GM12878 (cell line): Measurements from ENCODE around the gene RIPPLY3. TPM values are rescaled to one million over a fixed set of nuclear protein-coding genes. Genes with fewer than 3 reads are reported as not detected.

Source experiments
- ATAC-seq: fragments of 200-7000 bp; cut with Tn5 transposase; 3 replicates; pipeline ENCODE4 v1.9.1; 2020; ENCODE audit warnings: mild to moderate bottlenecking, moderate library complexity
- BruUV-seq: library from RNA; stranded (reverse); fragments of 400-500 nt; replicated peaks from 2 replicates; lab custom pipeline; 2021; lab: Mats Ljungman, UMichigan
- CTCF ChIA-PET: fragments of 300-600 bp; sonication (Branson Sonifier 250); formaldehyde crosslinking; extraction: SDS; loops from one replicate; lab custom pipeline; 2021; ENCODE audit warnings: inconsistent platforms; lab: Yijun Ruan, JAX
- POLR2A ChIA-PET: fragments of 350-600 bp; formaldehyde crosslinking; extraction: SDS; loops from one replicate; lab custom pipeline; 2021; ENCODE audit warnings: inconsistent platforms; lab: Charles Lee
- RAD21 ChIA-PET: fragments of 300-600 bp; sonication (Branson Sonifier 250); formaldehyde crosslinking; loops from one replicate; lab custom pipeline; 2023; ENCODE audit warnings: antibody characterized with exemption; ENCODE audit not compliant: unreplicated experiment; lab: Charles Lee
- SMC1A ChIA-PET: fragments of 300-600 bp; sonication (Branson Sonifier 250); formaldehyde crosslinking; loops from one replicate; lab custom pipeline; 2023; ENCODE audit not compliant: unreplicated experiment, uncharacterized antibody; lab: Charles Lee
- DNase-seq: peaks from one replicate; pipeline ENCODE4 v3.0.0-alpha.2; 2011; ENCODE audit warnings: low read depth, low spot score
- FAIRE-seq: peaks from 3 replicates; lab custom pipeline; 2011; peaks lifted over from hg19 to GRCh38; lab: Jason Lieb, UNC
- H2AFZ ChIP-seq: 2 replicates; pipeline ENCODE4 v1.6.0; 2011; ENCODE audit warnings: low read depth, low read length, control low read depth; ENCODE audit not compliant: control insufficient read depth
- H3K27ac ChIP-seq: 2 replicates; pipeline ENCODE4 v1.5.1; 2011; ENCODE audit warnings: control low read depth; ENCODE audit not compliant: control insufficient read depth, insufficient read depth
- H3K27me3 ChIP-seq, 2 experiments: replicated peaks in 1 of 2; 2 replicates each; pipeline versions ENCODE4 v1.6.0 to v1.6.1; 2011; ENCODE audit warnings: low read length in 1 of 2; ENCODE audit not compliant: control insufficient read depth in 2 of 2, insufficient read depth in 2 of 2
- H3K36me3 ChIP-seq, 2 experiments: 2 replicates each; pipeline ENCODE4 v1.5.1; 2011; ENCODE audit warnings: low read length in 1 of 2; ENCODE audit not compliant: control insufficient read depth in 2 of 2, insufficient read depth in 2 of 2
- H3K4me1 ChIP-seq: 2 replicates; pipeline ENCODE4 v1.6.1; 2011; ENCODE audit warnings: mild to moderate bottlenecking, low read length, moderate library complexity, mixed read lengths; ENCODE audit not compliant: control insufficient read depth, insufficient read depth
- H3K4me2 ChIP-seq: 2 replicates; pipeline ENCODE4 v1.6.0; 2011; ENCODE audit warnings: control low read depth; ENCODE audit not compliant: control insufficient read depth, insufficient read depth
- H3K4me3 ChIP-seq: fragments of 200-600 bp; sonication (generic); 2 replicates; pipeline ENCODE4 v1.5.1; 2016
- H3K79me2 ChIP-seq: 2 replicates; pipeline ENCODE4 v1.6.0; 2011; ENCODE audit warnings: low read length; ENCODE audit not compliant: control insufficient read depth, insufficient read depth
- H3K9ac ChIP-seq: 2 replicates; pipeline ENCODE4 v1.8.0; 2011; ENCODE audit warnings: low read length, control low read depth, mixed read lengths; ENCODE audit not compliant: control insufficient read depth, insufficient read depth
- H3K9me3 ChIP-seq: replicated peaks from 3 replicates; pipeline ENCODE4 v1.5.1; 2011; ENCODE audit warnings: mild to moderate bottlenecking, low read length; ENCODE audit not compliant: control insufficient read depth, insufficient read depth
- H4K20me1 ChIP-seq: 2 replicates; pipeline ENCODE4 v1.6.0; 2011; ENCODE audit not compliant: control insufficient read depth, insufficient read depth
- CBFB ChIP-seq: IDR thresholded peaks from 2 replicates; pipeline ENCODE4 v1.6.1; 2016; ENCODE audit warnings: antibody characterized with exemption, low read depth
- SUZ12 ChIP-seq: fragments of 200-600 bp; sonication (generic); IDR thresholded peaks from one replicate; pipeline ENCODE4 v1.6.1; 2018; ENCODE audit warnings: antibody characterized with exemption, mild to moderate bottlenecking; ENCODE audit not compliant: unreplicated experiment
- ZNF217 ChIP-seq: fragments of 450-650 bp; IDR thresholded peaks from 2 replicates; pipeline ENCODE4 v1.6.1; 2017; ENCODE audit warnings: antibody characterized with exemption, mild to moderate bottlenecking
- WGBS: methylation state at CpG from one replicate; pipeline ENCODE4 v1.1.6; 2016; ENCODE audit warnings: low lambda C conversion rate; ENCODE audit not compliant: insufficient replicate concordance, insufficient coverage; ENCODE audit errors: missing lambda C conversion rate; 5-methylcytosine and 5-hydroxymethylcytosine counted together
- in situ Hi-C: fragments of 300-500 bp; cut with MboI; formaldehyde crosslinking; loops from 9 replicates; pipeline ENCODE4 v1.14.3; 2018; ENCODE audit warnings: mixed read lengths
- intact Hi-C: fragments of 100-400 bp; cut with micrococcal nuclease; formaldehyde crosslinking; loops from one replicate; pipeline ENCODE4 v1.14.2; 2022; ENCODE audit not compliant: unreplicated experiment
- polyA plus RNA-seq, 11 experiments: library from polyadenylated mRNA; depleted of rRNA in 4 of 11; unstranded in 6 of 11; stranded (reverse) in 5 of 11; fragments of >200 nt; fragmentation: Nextera tagmentation in 4 of 11; fragmentation: Illumina TruSeq in 1 of 11; extraction: Ambion mirVana in 4 of 11; extraction: Trizol in 1 of 11; gene quantifications; 1 replicate in 1 of 11; 2 replicates in 10 of 11; pipeline versions ENCODE4 v1.2.1 to v1.2.3, GENCODE V29; 2011 to 2016; ENCODE audit warnings: inconsistent platforms in 2 of 11, missing spikeins in 2 of 11, low read depth in 1 of 11
- total RNA-seq, 4 experiments: library from RNA; depleted of rRNA in 3 of 4; stranded (reverse); fragments of >200 nt in 3 of 4; fragmentation: Illumina TruSeq in 1 of 4; extraction: Trizol in 1 of 4; gene quantifications; 2 replicates each; pipeline versions ENCODE4 v1.2.1 to v1.2.3, GENCODE V29; 2013 to 2021
- TF ChIP-seq, protein P1 (sequence below): fragments of 450-650 bp; formaldehyde crosslinking; IDR thresholded peaks from 2 replicates; pipeline ENCODE4 v1.4.0; 2020; ENCODE audit warnings: mild to moderate bottlenecking, moderate library complexity
- TF ChIP-seq, protein P2 (sequence below): IDR thresholded peaks from 2 replicates; pipeline ENCODE4 v1.6.1; 2012; ENCODE audit warnings: improper control_type of control experiment, low read depth, low read length; ENCODE audit not compliant: insufficient replicate concordance
- TF ChIP-seq, protein P3 (sequence below): fragments of 450-650 bp; formaldehyde crosslinking; IDR thresholded peaks from 2 replicates; pipeline ENCODE4 v1.5.0; 2022; ENCODE audit warnings: mild to moderate bottlenecking, missing genetic modification characterization

RIPPLY3 gene
- total and polyA plus RNA-seq, 10 of the 15 experiments (the other 5 are each of a cell fraction or from before 2014, with no cell fraction given) = not detected

DNA sequence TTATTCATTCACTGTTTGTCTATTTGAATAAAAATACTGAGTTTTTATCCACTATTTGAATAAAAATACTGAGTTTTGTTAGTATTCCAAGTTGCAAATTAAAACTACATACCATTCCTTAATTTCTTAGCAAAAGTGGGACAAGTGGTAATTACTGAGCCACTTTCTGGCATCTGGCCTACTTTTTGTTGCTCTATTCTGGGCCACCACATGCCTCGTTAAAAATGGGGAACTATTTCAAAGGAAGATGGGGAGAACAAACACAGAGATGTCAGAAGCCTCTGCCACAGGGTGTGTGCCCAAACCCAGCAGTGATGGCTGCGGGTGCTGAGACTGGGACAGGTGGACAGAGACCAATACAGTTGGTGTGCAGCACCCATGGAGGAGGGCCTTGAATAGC is 51.8 kb downstream of the RIPPLY3 start (continued):
- TF ChIP-seq, protein P1, sequence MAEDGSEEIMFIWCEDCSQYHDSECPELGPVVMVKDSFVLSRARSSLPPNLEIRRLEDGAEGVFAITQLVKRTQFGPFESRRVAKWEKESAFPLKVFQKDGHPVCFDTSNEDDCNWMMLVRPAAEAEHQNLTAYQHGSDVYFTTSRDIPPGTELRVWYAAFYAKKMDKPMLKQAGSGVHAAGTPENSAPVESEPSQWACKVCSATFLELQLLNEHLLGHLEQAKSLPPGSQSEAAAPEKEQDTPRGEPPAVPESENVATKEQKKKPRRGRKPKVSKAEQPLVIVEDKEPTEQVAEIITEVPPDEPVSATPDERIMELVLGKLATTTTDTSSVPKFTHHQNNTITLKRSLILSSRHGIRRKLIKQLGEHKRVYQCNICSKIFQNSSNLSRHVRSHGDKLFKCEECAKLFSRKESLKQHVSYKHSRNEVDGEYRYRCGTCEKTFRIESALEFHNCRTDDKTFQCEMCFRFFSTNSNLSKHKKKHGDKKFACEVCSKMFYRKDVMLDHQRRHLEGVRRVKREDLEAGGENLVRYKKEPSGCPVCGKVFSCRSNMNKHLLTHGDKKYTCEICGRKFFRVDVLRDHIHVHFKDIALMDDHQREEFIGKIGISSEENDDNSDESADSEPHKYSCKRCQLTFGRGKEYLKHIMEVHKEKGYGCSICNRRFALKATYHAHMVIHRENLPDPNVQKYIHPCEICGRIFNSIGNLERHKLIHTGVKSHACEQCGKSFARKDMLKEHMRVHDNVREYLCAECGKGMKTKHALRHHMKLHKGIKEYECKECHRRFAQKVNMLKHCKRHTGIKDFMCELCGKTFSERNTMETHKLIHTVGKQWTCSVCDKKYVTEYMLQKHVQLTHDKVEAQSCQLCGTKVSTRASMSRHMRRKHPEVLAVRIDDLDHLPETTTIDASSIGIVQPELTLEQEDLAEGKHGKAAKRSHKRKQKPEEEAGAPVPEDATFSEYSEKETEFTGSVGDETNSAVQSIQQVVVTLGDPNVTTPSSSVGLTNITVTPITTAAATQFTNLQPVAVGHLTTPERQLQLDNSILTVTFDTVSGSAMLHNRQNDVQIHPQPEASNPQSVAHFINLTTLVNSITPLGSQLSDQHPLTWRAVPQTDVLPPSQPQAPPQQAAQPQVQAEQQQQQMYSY (CRISPR knock-in tag) = no peak

DNA sequence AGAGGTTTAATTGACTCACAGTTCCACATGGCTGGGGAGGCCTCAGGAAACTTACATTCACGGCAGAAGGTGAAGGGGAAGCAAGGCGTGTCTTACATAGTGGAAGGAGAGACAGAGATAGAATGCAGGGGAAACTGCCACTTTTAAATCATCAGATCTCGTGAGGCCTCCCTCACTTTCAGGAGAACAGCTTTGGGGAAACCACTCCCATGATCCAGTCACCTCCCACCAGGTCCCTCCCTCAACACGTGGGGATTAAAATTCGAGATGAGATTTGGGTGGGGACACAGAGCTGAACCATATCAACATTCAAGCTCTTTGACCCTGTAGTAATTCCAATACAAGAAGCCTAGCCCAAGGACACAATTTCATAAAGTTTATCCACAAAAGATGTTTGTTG is 52.7 kb downstream of the RIPPLY3 start:
- no peaks in the 10 kb centered on the region for H4K20me1 ChIP-seq
- no TSS peak for BruUV-seq
- WGBS = 57% methylated on average over 5 of the region's 5 CpGs
- H3K9me3 ChIP-seq = no peaks in the 10 kb centered on the region; the same call in 2 of the 3 replicates
- H3K4me2 ChIP-seq = no peak overlapping the region
- POLR2A ChIA-PET = no interaction called here
- ATAC-seq (no peak), FAIRE-seq (no peak), DNase-seq (no peak)
- H3K79me2 ChIP-seq = no peaks in the 10 kb centered on the region
- H3K4me3 ChIP-seq = no peak overlapping the region
- no peak overlapping the region for H3K9ac ChIP-seq
- no peaks in the 10 kb centered on the region for H3K4me1 ChIP-seq
- intact Hi-C loops = no loop called here
- in situ Hi-C loops = no loop called here
- no peak overlapping the region for H2AFZ ChIP-seq
- SMC1A ChIA-PET = no interaction called here
- H3K27me3 ChIP-seq = no peaks in the 10 kb centered on the region
- no peak overlapping the region for H3K27ac ChIP-seq
- CTCF ChIA-PET = interaction anchor here (1.1 kb wide), 1 partner anchor 108 kb away, joined by 3 read pairs; no protein-coding TSS in a partner anchor
- RAD21 ChIA-PET = no interaction called here
- H3K36me3 ChIP-seq = no peaks in the 10 kb centered on the region
- TF ChIP-seq CBFB (no peak), SUZ12 (no peak), ZNF217 (no peak)
- TF ChIP-seq, protein P2, sequence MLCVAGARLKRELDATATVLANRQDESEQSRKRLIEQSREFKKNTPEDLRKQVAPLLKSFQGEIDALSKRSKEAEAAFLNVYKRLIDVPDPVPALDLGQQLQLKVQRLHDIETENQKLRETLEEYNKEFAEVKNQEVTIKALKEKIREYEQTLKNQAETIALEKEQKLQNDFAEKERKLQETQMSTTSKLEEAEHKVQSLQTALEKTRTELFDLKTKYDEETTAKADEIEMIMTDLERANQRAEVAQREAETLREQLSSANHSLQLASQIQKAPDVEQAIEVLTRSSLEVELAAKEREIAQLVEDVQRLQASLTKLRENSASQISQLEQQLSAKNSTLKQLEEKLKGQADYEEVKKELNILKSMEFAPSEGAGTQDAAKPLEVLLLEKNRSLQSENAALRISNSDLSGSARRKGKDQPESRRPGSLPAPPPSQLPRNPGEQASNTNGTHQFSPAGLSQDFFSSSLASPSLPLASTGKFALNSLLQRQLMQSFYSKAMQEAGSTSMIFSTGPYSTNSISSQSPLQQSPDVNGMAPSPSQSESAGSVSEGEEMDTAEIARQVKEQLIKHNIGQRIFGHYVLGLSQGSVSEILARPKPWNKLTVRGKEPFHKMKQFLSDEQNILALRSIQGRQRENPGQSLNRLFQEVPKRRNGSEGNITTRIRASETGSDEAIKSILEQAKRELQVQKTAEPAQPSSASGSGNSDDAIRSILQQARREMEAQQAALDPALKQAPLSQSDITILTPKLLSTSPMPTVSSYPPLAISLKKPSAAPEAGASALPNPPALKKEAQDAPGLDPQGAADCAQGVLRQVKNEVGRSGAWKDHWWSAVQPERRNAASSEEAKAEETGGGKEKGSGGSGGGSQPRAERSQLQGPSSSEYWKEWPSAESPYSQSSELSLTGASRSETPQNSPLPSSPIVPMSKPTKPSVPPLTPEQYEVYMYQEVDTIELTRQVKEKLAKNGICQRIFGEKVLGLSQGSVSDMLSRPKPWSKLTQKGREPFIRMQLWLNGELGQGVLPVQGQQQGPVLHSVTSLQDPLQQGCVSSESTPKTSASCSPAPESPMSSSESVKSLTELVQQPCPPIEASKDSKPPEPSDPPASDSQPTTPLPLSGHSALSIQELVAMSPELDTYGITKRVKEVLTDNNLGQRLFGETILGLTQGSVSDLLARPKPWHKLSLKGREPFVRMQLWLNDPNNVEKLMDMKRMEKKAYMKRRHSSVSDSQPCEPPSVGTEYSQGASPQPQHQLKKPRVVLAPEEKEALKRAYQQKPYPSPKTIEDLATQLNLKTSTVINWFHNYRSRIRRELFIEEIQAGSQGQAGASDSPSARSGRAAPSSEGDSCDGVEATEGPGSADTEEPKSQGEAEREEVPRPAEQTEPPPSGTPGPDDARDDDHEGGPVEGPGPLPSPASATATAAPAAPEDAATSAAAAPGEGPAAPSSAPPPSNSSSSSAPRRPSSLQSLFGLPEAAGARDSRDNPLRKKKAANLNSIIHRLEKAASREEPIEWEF = no peak
- TF ChIP-seq, protein P3, sequence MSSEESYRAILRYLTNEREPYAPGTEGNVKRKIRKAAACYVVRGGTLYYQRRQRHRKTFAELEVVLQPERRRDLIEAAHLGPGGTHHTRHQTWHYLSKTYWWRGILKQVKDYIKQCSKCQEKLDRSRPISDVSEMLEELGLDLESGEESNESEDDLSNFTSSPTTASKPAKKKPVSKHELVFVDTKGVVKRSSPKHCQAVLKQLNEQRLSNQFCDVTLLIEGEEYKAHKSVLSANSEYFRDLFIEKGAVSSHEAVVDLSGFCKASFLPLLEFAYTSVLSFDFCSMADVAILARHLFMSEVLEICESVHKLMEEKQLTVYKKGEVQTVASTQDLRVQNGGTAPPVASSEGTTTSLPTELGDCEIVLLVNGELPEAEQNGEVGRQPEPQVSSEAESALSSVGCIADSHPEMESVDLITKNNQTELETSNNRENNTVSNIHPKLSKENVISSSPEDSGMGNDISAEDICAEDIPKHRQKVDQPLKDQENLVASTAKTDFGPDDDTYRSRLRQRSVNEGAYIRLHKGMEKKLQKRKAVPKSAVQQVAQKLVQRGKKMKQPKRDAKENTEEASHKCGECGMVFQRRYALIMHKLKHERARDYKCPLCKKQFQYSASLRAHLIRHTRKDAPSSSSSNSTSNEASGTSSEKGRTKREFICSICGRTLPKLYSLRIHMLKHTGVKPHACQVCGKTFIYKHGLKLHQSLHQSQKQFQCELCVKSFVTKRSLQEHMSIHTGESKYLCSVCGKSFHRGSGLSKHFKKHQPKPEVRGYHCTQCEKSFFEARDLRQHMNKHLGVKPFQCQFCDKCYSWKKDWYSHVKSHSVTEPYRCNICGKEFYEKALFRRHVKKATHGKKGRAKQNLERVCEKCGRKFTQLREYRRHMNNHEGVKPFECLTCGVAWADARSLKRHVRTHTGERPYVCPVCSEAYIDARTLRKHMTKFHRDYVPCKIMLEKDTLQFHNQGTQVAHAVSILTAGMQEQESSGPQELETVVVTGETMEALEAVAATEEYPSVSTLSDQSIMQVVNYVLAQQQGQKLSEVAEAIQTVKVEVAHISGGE = no peak
